ENCODE results near the gene C1RL. TPM values are rescaled to one million over a fixed set of nuclear protein-coding genes. Genes with fewer than 3 reads are reported as not detected.

Gene C1RL
- total RNA-seq, 1 donor from 2014 or later: 58.5 TPM

DNA sequence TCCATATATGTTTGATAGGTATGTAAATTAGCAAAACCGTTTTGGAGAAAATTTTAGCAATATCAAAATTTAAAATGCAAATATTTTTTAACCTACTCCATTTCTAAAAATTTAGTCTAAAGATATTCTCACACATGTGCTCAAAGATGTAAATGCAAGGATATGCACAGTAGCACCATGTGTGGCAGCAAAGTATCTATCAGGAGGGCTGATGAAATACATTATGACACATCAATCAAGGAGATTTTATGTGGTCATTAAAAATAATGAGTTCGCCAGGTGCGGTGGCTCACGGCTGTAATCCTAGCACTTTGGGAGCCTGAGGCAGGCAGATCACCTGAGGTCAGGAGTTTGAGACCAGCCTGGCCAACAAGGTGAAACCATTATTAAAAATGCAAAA, 8.8 kb downstream of the C1RL start:
- H3K4me1 Mint-ChIP-seq: no peaks in the 10 kb centered on the region
- peaks cover 20% of the 10 kb centered on the region for H3K36me3 Mint-ChIP-seq

DNA sequence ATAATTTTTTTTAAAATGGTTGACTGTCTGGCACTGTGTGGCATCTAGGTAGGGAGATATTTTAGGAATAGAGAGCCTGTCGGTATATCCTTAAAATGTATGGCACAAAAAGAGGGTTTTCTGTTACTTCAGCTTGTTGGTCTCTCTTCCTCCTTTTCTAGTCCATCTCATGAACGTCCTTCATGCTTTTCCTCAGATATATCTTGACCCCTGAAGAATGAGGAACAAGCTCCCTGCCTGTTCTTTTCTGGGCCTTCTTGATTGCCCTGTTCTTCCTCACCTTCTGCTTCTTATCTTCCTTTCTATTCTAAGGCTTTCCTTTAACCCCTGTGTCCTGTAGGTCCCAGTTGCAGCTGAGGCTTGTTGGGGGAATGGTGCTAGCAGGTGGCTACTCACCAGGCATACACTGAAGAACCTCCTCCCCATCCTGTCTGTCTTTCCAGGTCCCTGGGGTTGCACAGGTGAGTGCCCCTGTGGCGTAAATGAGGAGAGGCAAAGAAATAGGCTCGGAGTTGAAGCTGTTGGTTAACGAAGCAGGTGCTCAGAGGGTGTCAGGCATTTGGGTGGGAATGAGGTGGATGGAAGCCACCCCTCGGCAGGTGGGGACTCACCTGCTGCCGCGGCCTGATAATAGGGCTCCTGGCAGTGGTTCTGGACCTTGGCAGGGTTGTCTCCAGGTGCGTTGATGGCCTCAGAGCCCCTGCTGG, 9.6 kb downstream of the C1RL start:
- Mint-ChIP-seq H3K4me3 (no peak overlapping the region), H3K27ac (no peak overlapping the region), H3K36me3 (peaks cover 20% of the 10 kb centered on the region), H3K4me1 (no peaks in the 10 kb centered on the region), H3K27me3 (ENCODE audit: low read depth) (no peaks in the 10 kb centered on the region), H3K9me3 (no peaks in the 10 kb centered on the region)
- DNase-seq (ENCODE audit: low spot score in 2 of 2, unreplicated experiment in 2 of 2): no peak
- no peak for TF ChIP-seq CTCF (IDR thresholded peaks at IDR 0.05; ENCODE audit: unreplicated experiment)

More for the DNA sequence above, 8.8 kb downstream of the C1RL start:
- H3K4me3 Mint-ChIP-seq: no peak overlapping the region
- DNase-seq (ENCODE audit: low spot score in 2 of 2, unreplicated experiment in 2 of 2): no peak
- TF ChIP-seq CTCF (IDR thresholded peaks at IDR 0.05; ENCODE audit: unreplicated experiment): no peak
- H3K27me3 Mint-ChIP-seq (ENCODE audit: low read depth): no peaks in the 10 kb centered on the region
- H3K9me3 Mint-ChIP-seq: no peaks in the 10 kb centered on the region
- H3K27ac Mint-ChIP-seq: no peak overlapping the region

DNA sequence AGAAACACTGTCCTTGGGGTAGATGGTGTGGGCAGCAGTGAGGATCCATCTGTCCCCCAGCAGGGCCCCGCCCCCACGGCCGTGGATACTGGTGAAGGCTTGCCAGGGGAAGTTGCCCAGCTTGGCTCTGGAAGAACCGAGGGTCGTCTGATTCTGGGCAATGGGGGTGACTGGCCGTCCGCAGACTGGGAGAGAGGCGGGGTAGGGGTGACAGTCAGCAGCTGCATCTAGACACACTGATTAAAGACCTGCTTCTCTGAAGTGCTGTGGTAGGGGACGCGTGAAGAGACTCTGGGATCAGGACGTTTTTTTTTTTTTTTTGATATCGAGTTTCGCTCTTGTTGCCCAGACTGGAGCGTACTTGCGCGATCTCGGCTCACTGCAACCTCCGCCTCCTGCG, 12.0 kb downstream of the C1RL start:
- Mint-ChIP-seq H3K36me3 (peaks cover 15% of the 10 kb centered on the region), H3K27me3 (ENCODE audit: low read depth) (no peaks in the 10 kb centered on the region), H3K9me3 (no peaks in the 10 kb centered on the region), H3K27ac (no peak overlapping the region), H3K4me1 (peaks cover 5% of the 10 kb centered on the region), H3K4me3 (no peak overlapping the region)
- no peak for TF ChIP-seq CTCF (IDR thresholded peaks at IDR 0.05; ENCODE audit: unreplicated experiment)
- DNase-seq (ENCODE audit: low spot score in 2 of 2, unreplicated experiment in 2 of 2): no peak

GRCh38 chr12:7096006-7096932, 12.7 kb downstream of the C1RL start:
- no peak for DNase-seq (ENCODE audit: low spot score in 2 of 2, unreplicated experiment in 2 of 2)
- Mint-ChIP-seq H3K36me3 (peaks cover 15% of the 10 kb centered on the region), H3K27me3 (ENCODE audit: low read depth) (no peaks in the 10 kb centered on the region), H3K27ac (no peak overlapping the region), H3K4me1 (peaks cover 9% of the 10 kb centered on the region), H3K4me3 (no peak overlapping the region), H3K9me3 (no peaks in the 10 kb centered on the region)
- TF ChIP-seq CTCF (IDR thresholded peaks at IDR 0.05; ENCODE audit: unreplicated experiment): no peak

DNA sequence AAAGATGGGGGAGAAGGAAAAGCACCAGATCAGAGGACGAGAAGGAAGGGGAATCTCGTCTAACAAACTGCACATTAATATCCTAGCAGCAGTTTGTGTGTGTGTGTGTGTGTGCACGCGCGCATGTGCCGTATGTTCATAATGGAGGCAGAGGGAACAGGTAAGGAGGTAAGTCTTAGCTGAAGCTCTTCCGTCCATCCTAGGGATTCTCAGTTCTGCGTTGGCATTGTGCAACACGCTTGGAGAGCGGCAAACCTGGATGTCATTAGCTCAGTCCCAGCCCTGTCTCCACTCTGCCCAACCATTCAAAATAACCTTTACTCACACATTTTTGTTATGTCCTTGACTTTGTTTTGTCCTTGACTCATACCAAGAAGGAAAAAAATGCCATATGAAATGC, 15.1 kb downstream of the C1RL start:
- Mint-ChIP-seq H3K4me3 (no peak overlapping the region), H3K27ac (no peak overlapping the region), H3K9me3 (no peaks in the 10 kb centered on the region), H3K36me3 (peaks cover 10% of the 10 kb centered on the region), H3K27me3 (ENCODE audit: low read depth) (no peaks in the 10 kb centered on the region), H3K4me1 (peaks cover 13% of the 10 kb centered on the region)
- DNase-seq (ENCODE audit: low spot score in 2 of 2, unreplicated experiment in 2 of 2): no peak
- no peak for TF ChIP-seq CTCF (IDR thresholded peaks at IDR 0.05; ENCODE audit: unreplicated experiment)

Data from mesothelial cell of epicardium (in vitro differentiated cells).